Glutamatergic neuron (in vitro differentiated cells): ENCODE measurements around the gene MIEF1. TPM values are rescaled to one million over a fixed set of nuclear protein-coding genes. Genes with fewer than 3 reads are reported as not detected.

Experiments
- DNase-seq: peaks from one replicate; pipeline ENCODE4 v3.0.0; 2022
- H3K27ac Mint-ChIP-seq: one replicate; pipeline ENCODE4 v1.8.0; 2020; ENCODE audit warnings: mild to moderate bottlenecking, mixed read lengths, inconsistent platforms; ENCODE audit not compliant: unreplicated experiment
- H3K27me3 Mint-ChIP-seq: one replicate; pipeline ENCODE4 v1.8.0; 2020; ENCODE audit warnings: mild to moderate bottlenecking, moderate library complexity, mixed read lengths, inconsistent platforms; ENCODE audit not compliant: unreplicated experiment
- H3K36me3 Mint-ChIP-seq: one replicate; pipeline ENCODE4 v1.8.0; 2020; ENCODE audit warnings: mild to moderate bottlenecking, mixed read lengths, inconsistent platforms; ENCODE audit not compliant: unreplicated experiment
- H3K4me1 Mint-ChIP-seq: one replicate; pipeline ENCODE4 v1.8.0; 2020; ENCODE audit warnings: mild to moderate bottlenecking, low read depth, mixed read lengths, inconsistent platforms; ENCODE audit not compliant: unreplicated experiment
- H3K4me3 Mint-ChIP-seq: one replicate; pipeline ENCODE4 v1.8.0; 2020; ENCODE audit warnings: mild to moderate bottlenecking, mixed read lengths, inconsistent platforms; ENCODE audit not compliant: unreplicated experiment
- H3K9me3 Mint-ChIP-seq: one replicate; pipeline ENCODE4 v1.8.0; 2020; ENCODE audit warnings: mild to moderate bottlenecking, moderate library complexity, mixed read lengths, inconsistent platforms; ENCODE audit not compliant: unreplicated experiment
- total RNA-seq: library from RNA; stranded (reverse); fragmentation: NEBNext Ultra II Directional; extraction: Animal tissue kit (Norgen Biotek cat#: 25700); gene quantifications from one replicate; pipeline ENCODE4 v1.2.1, GENCODE V29; 2021; ENCODE audit not compliant: unreplicated experiment
- TF ChIP-seq, protein P1 (sequence below): fragments of 200-600 bp; sonication (generic); IDR thresholded peaks from one replicate; pipeline ENCODE4 v1.5.0; 2021; ENCODE audit not compliant: partially characterized antibody, unreplicated experiment

MIEF1 gene
- total RNA-seq, 1 donor from 2014 or later: 40.0 TPM

DNA sequence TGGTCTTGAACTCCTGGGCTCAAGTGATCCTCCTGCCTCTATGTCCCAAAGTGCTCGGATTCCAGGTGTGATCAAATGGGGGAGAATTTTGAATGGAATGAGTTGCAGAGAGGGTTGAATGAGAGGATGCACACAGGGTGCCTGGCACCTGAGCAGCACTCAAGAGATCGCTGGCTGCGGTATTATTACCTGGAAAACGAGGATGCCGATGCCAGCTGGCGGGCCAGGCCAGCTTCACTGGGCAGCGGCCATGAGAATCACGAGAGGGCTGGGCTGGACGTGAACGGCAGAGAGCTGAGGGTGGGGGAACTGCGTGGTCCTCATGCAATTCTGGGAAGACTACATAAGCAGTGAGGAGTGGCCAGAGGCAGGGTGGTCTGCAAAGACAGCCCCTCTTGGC lies 42.4 kb upstream of the MIEF1 start:
- Mint-ChIP-seq H3K27ac (no peak overlapping the region), H3K36me3 (peaks cover 5% of the 10 kb centered on the region), H3K4me3 (no peak overlapping the region), H3K4me1 (peaks cover 7% of the 10 kb centered on the region), H3K27me3 (peaks cover 16% of the 10 kb centered on the region), H3K9me3 (peaks cover 13% of the 10 kb centered on the region)
- DNase-seq: no peak
- TF ChIP-seq, protein P1, sequence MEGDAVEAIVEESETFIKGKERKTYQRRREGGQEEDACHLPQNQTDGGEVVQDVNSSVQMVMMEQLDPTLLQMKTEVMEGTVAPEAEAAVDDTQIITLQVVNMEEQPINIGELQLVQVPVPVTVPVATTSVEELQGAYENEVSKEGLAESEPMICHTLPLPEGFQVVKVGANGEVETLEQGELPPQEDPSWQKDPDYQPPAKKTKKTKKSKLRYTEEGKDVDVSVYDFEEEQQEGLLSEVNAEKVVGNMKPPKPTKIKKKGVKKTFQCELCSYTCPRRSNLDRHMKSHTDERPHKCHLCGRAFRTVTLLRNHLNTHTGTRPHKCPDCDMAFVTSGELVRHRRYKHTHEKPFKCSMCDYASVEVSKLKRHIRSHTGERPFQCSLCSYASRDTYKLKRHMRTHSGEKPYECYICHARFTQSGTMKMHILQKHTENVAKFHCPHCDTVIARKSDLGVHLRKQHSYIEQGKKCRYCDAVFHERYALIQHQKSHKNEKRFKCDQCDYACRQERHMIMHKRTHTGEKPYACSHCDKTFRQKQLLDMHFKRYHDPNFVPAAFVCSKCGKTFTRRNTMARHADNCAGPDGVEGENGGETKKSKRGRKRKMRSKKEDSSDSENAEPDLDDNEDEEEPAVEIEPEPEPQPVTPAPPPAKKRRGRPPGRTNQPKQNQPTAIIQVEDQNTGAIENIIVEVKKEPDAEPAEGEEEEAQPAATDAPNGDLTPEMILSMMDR: no peak

DNA sequence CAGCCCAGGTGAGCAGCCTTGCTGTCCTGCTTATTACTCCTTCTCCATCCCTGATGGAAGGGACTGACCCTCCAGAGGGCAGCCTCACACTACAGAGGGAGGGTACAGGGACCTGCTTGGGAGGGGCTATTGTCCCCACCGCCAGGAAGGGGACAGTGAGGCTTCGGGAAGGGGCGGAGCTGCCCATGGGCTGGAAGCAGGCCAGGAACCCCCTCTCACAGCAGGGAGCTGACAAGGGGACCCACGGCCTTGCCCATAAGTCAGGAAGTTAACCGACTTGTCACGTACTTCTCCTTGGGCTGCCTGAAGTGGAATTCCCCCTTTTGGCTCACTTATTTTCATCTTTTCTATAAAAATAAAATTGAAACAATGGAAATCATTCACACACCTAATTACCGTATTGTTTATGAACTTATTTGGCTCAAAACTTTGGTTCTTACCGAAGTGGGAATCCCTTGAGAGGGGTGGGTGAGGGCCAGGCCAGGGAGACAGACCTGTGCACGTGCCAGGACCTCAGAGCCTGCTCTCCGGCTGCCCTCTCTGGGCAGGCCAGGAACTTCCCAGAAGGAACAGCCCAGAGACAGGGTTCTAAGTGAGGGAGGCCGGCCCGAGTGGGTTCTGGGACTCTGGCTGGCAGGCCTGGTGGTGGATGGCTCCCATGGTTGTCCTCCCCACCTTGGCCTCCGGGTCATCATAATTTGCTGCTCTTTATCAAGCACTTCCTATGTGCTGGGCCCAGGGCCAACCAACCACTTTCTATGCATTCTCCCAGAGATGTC lies 39.5 kb upstream of the MIEF1 start:
- Mint-ChIP-seq H3K4me3 (no peak overlapping the region), H3K27ac (no peak overlapping the region), H3K36me3 (no peaks in the 10 kb centered on the region), H3K4me1 (peaks cover 3% of the 10 kb centered on the region), H3K27me3 (peaks cover 6% of the 10 kb centered on the region), H3K9me3 (peaks cover 3% of the 10 kb centered on the region)
- TF ChIP-seq, protein P1: no peak
- DNase-seq: no peak

DNA sequence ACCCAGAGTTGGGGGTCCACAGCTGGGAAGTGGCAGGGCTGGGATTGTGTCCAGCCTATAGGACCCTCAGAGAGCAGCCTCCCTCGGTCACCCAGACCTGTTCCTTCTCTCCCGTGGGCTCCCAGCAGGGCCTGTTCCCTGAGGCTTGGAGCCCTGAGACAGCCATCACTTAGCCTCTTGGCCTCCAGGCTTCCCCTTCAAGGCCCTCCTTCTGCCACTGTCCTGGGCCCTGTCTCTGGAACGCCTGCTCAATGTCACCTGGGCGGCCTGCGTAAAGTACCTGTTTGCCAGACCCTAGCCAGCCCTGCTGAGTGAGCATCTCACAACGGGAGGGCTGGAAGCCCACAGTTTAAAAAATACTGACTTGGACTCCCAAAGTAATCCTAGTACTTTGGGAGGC lies 38.8 kb upstream of the MIEF1 start:
- no peaks in the 10 kb centered on the region for H3K36me3 Mint-ChIP-seq
- no peak overlapping the region for H3K27ac Mint-ChIP-seq
- H3K9me3 Mint-ChIP-seq: peaks cover 3% of the 10 kb centered on the region

DNA sequence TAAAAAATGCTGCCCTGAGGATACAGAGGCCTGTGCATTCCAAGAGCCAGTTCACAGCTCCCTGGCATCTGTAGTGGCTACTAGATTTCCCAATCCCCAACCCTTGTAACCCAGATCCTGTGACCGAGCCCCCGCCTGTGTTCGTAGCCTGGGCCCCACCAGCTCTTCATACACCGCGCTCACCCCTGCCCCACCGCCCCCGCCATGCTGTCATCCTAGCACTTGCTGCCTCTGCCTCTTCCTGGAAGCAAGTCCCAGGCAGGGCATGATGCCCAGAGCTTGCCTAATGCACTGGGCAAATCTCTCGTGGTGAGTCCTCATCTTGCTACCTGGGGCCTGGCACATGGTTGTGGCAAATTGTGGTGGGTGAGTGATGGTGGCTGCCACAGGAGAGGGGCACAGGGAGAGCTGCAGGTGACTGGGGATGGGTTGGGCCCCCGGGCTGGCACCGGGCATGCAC lies 38.1 kb upstream of the MIEF1 start:
- DNase-seq: no peak
- no peaks in the 10 kb centered on the region for H3K4me1 Mint-ChIP-seq
- no peak overlapping the region for H3K4me3 Mint-ChIP-seq
- H3K27ac Mint-ChIP-seq: no peak overlapping the region
- peaks cover 3% of the 10 kb centered on the region for H3K27me3 Mint-ChIP-seq
- TF ChIP-seq, protein P1: no peak
- H3K36me3 Mint-ChIP-seq: no peaks in the 10 kb centered on the region
- H3K9me3 Mint-ChIP-seq: peaks cover 3% of the 10 kb centered on the region

More for the DNA sequence above, 38.8 kb upstream of the MIEF1 start:
- TF ChIP-seq, protein P1: no peak
- DNase-seq: no peak
- H3K27me3 Mint-ChIP-seq: peaks cover 7% of the 10 kb centered on the region
- H3K4me3 Mint-ChIP-seq: no peak overlapping the region
- H3K4me1 Mint-ChIP-seq: peaks cover 3% of the 10 kb centered on the region
